Neural cell (in vitro differentiated cells): ENCODE measurements around the gene RIPK1. TPM values are rescaled to one million over a fixed set of nuclear protein-coding genes. Genes with fewer than 3 reads are reported as not detected.
"Not testable (repeated sequence)": the region's sequence is repeated elsewhere in the genome, so short reads cannot be mapped to it uniquely, and the experiment has no call there.

Experiments used
- H2AFZ ChIP-seq: fragments of 200-600, 300-800 bp; sonication (generic), shearing (Covaris generic); 2 replicates; pipeline ENCODE4 v1.6.0; 2014; ENCODE audit warnings: low read depth, mild to moderate bottlenecking, antibody characterized with exemption, low read length, moderate library complexity
- H3F3A ChIP-seq: fragments of 200-600 bp; shearing (Covaris generic); 2 replicates; pipeline ENCODE4 v1.6.1; 2016; ENCODE audit warnings: mild to moderate bottlenecking, moderate library complexity, mixed read lengths, antibody characterized with exemption, low read length; ENCODE audit not compliant: insufficient read depth, poor library complexity, severe bottlenecking
- H3K27ac ChIP-seq: fragments of 200-600, 300-800 bp; sonication (generic), shearing (Covaris generic); 2 replicates; pipeline ENCODE4 v1.5.1; 2014; ENCODE audit warnings: mild to moderate bottlenecking, low read length, moderate library complexity
- H3K27me3 ChIP-seq: fragments of 300-800, 200-600 bp; sonication (generic), shearing (Covaris generic); 2 replicates; pipeline ENCODE4 v1.6.0; 2014; ENCODE audit warnings: mild to moderate bottlenecking, low read depth, low read length, moderate library complexity; ENCODE audit not compliant: insufficient read depth
- H3K36me3 ChIP-seq: fragments of 300-800, 200-600 bp; sonication (generic), shearing (Covaris generic); 2 replicates; pipeline ENCODE4 v1.5.1; 2014; ENCODE audit warnings: mild to moderate bottlenecking, antibody characterized with exemption, low read length, moderate library complexity; ENCODE audit not compliant: insufficient read depth
- H3K4me2 ChIP-seq: fragments of 300-800, 200-600 bp; sonication (generic), shearing (Covaris generic); 2 replicates; pipeline ENCODE4 v1.6.0; 2014; ENCODE audit warnings: mild to moderate bottlenecking, low read length
- H3K4me3 ChIP-seq: fragments of 300-800, 200-600 bp; sonication (generic), shearing (Covaris generic); 2 replicates; pipeline ENCODE4 v1.5.1; 2014; ENCODE audit warnings: mild to moderate bottlenecking, low read length, moderate library complexity
- H3K79me2 ChIP-seq: fragments of 200-600 bp; shearing (Covaris generic); replicated peaks from 2 replicates; pipeline ENCODE4 v1.6.0; 2014; ENCODE audit warnings: mild to moderate bottlenecking, low read length, moderate library complexity; ENCODE audit not compliant: insufficient read depth
- H3K9ac ChIP-seq: fragments of 300-800, 200-600 bp; sonication (generic), shearing (Covaris generic); 2 replicates; pipeline ENCODE4 v1.6.1; 2016; ENCODE audit warnings: mild to moderate bottlenecking, low read length, mixed read lengths
- H3K9me2 ChIP-seq: fragments of 200-600 bp; shearing (Covaris generic); 2 replicates; pipeline ENCODE4 v1.6.1; 2016; ENCODE audit warnings: mild to moderate bottlenecking, low read length, mixed read lengths; ENCODE audit not compliant: insufficient read depth
- H3K9me3 ChIP-seq: fragments of 200-600, 300-800 bp; sonication (generic), shearing (Covaris generic); 2 replicates; pipeline ENCODE4 v1.6.1; 2016; ENCODE audit warnings: mild to moderate bottlenecking, mixed run types, low read length, moderate library complexity, mixed read lengths
- H4K20me1 ChIP-seq: fragments of 200-600 bp; shearing (Covaris generic); 2 replicates; pipeline ENCODE4 v1.6.1; 2016; ENCODE audit warnings: mild to moderate bottlenecking, mixed run types; ENCODE audit not compliant: insufficient read depth
- EP300 ChIP-seq: fragments of 450-650 bp; conservative IDR thresholded peaks from 2 replicates; pipeline ENCODE4 v1.6.1; 2014; ENCODE audit warnings: antibody characterized with exemption, mild to moderate bottlenecking, moderate library complexity; ENCODE audit not compliant: poor library complexity, severe bottlenecking
- EZH2 ChIP-seq: fragments of 200-600, 300-800 bp; shearing (Covaris generic), sonication (generic); IDR thresholded peaks from 2 replicates; pipeline ENCODE4 v1.6.1; 2014; ENCODE audit warnings: antibody characterized with exemption, low read length, borderline replicate concordance, mild to moderate bottlenecking; ENCODE audit not compliant: insufficient read depth, poor library complexity, severe bottlenecking
- MXI1 ChIP-seq: fragments of 450-650 bp; conservative IDR thresholded peaks from 2 replicates; pipeline ENCODE4 v1.6.1; 2014; ENCODE audit warnings: antibody characterized with exemption, mild to moderate bottlenecking; ENCODE audit not compliant: poor library complexity, severe bottlenecking
- POLR2AphosphoS5 ChIP-seq: IDR thresholded peaks from 2 replicates; pipeline ENCODE4 v1.6.1; 2012
- RAD21 ChIP-seq: fragments of 450-650 bp; conservative IDR thresholded peaks from 2 replicates; pipeline ENCODE4 v1.6.1; 2014; ENCODE audit warnings: antibody characterized with exemption, mild to moderate bottlenecking, moderate library complexity
- SMC3 ChIP-seq: fragments of 450-650 bp; conservative IDR thresholded peaks from 2 replicates; pipeline ENCODE4 v1.6.1; 2014; ENCODE audit warnings: antibody characterized with exemption, mild to moderate bottlenecking, moderate library complexity; ENCODE audit not compliant: poor library complexity
- TAF1 ChIP-seq: IDR thresholded peaks from 2 replicates; pipeline ENCODE4 v1.6.1; 2012; ENCODE audit warnings: low read depth
- polyA plus RNA-seq: library from polyadenylated mRNA; depleted of rRNA; stranded (reverse); fragments of >200 nt; gene quantifications from 2 replicates; pipeline ENCODE4 v1.2.3, GENCODE V29; 2014
- TF ChIP-seq, protein P1 (sequence below): IDR thresholded peaks from 2 replicates; pipeline ENCODE4 v1.6.1; 2012; ENCODE audit warnings: borderline replicate concordance
- TF ChIP-seq, protein P2 (sequence below): fragments of 450-650 bp; IDR thresholded peaks from 2 replicates; pipeline ENCODE4 v1.5.1; 2014; ENCODE audit warnings: antibody characterized with exemption, mild to moderate bottlenecking, moderate library complexity; ENCODE audit not compliant: poor library complexity, severe bottlenecking

The RIPK1 gene
- polyA plus RNA-seq, 1 donor from 2014 or later: 8.5 TPM

GRCh38 chr6:3061501-3061941, 6.8 kb upstream of the RIPK1 start:
- Histone ChIP-seq H3F3A (no peaks in the 10 kb centered on the region), H2AFZ (no peak overlapping the region)

DNA sequence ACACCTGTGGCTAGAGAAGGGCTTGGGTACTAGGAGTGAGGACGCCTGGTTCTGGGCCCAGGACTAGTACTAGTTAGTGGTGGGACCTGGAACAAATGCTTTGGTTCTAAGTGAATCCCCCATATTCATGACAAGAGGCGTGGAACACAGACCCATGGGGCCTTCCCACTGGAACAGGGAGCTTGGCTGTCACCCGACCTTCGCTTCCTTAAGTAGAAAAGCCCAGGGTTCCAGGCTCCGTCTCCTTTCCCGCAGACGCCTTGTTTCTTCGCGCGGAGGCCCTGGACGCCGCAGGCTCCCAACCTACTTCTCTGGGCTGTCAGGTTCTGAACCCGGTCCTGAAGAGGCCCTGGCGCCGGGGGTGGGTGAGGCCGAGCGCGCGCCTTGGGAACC, 5.0 kb upstream of the RIPK1 start:
- Histone ChIP-seq H3K9ac (peak overlapping the region; percentile 78), H3K4me3 (peak overlapping the region; percentile 86)
- not testable (repeated sequence) for H3K9me3 ChIP-seq, H3K4me2 ChIP-seq, H3K27ac ChIP-seq, H2AFZ ChIP-seq, H3K36me3 ChIP-seq, H3K9me2 ChIP-seq, H3K27me3 ChIP-seq, H3K79me2 ChIP-seq, H3F3A ChIP-seq, H4K20me1 ChIP-seq

More at GRCh38 chr6:3061501-3061941, 6.8 kb upstream of the RIPK1 start:
- no peaks in the 10 kb centered on the region for H3K9me2 ChIP-seq
- H3K27me3 ChIP-seq: peaks cover 4% of the 10 kb centered on the region
- H3K27ac ChIP-seq: no peak overlapping the region
- no peaks in the 10 kb centered on the region for H3K9me3 ChIP-seq
- H3K4me2 ChIP-seq: no peak overlapping the region
- no peaks in the 10 kb centered on the region for H3K79me2 ChIP-seq
- no peak overlapping the region for H3K9ac ChIP-seq
- H4K20me1 ChIP-seq: no peaks in the 10 kb centered on the region
- no peak for TF ChIP-seq EZH2
- TF ChIP-seq, protein P1, sequence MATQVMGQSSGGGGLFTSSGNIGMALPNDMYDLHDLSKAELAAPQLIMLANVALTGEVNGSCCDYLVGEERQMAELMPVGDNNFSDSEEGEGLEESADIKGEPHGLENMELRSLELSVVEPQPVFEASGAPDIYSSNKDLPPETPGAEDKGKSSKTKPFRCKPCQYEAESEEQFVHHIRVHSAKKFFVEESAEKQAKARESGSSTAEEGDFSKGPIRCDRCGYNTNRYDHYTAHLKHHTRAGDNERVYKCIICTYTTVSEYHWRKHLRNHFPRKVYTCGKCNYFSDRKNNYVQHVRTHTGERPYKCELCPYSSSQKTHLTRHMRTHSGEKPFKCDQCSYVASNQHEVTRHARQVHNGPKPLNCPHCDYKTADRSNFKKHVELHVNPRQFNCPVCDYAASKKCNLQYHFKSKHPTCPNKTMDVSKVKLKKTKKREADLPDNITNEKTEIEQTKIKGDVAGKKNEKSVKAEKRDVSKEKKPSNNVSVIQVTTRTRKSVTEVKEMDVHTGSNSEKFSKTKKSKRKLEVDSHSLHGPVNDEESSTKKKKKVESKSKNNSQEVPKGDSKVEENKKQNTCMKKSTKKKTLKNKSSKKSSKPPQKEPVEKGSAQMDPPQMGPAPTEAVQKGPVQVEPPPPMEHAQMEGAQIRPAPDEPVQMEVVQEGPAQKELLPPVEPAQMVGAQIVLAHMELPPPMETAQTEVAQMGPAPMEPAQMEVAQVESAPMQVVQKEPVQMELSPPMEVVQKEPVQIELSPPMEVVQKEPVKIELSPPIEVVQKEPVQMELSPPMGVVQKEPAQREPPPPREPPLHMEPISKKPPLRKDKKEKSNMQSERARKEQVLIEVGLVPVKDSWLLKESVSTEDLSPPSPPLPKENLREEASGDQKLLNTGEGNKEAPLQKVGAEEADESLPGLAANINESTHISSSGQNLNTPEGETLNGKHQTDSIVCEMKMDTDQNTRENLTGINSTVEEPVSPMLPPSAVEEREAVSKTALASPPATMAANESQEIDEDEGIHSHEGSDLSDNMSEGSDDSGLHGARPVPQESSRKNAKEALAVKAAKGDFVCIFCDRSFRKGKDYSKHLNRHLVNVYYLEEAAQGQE: no peak
- TF ChIP-seq, protein P2, sequence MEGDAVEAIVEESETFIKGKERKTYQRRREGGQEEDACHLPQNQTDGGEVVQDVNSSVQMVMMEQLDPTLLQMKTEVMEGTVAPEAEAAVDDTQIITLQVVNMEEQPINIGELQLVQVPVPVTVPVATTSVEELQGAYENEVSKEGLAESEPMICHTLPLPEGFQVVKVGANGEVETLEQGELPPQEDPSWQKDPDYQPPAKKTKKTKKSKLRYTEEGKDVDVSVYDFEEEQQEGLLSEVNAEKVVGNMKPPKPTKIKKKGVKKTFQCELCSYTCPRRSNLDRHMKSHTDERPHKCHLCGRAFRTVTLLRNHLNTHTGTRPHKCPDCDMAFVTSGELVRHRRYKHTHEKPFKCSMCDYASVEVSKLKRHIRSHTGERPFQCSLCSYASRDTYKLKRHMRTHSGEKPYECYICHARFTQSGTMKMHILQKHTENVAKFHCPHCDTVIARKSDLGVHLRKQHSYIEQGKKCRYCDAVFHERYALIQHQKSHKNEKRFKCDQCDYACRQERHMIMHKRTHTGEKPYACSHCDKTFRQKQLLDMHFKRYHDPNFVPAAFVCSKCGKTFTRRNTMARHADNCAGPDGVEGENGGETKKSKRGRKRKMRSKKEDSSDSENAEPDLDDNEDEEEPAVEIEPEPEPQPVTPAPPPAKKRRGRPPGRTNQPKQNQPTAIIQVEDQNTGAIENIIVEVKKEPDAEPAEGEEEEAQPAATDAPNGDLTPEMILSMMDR: no peak
- no peak for TF ChIP-seq POLR2AphosphoS5
- no peak for TF ChIP-seq RAD21
- TF ChIP-seq SMC3: no peak
- TF ChIP-seq EP300: no peak
- TF ChIP-seq MXI1: no peak
- TF ChIP-seq TAF1: no peak
- H3K36me3 ChIP-seq: no peaks in the 10 kb centered on the region
- no peak overlapping the region for H3K4me3 ChIP-seq
